Muscle of arm (tissue), 12 donors: Measurements from ENCODE around the gene CCRL2. TPM values are rescaled to one million over a fixed set of nuclear protein-coding genes. Genes with fewer than 3 reads are reported as not detected.
"Not testable (repeated sequence)": the region's sequence is repeated elsewhere in the genome, so short reads cannot be mapped to it uniquely, and the experiment has no call there.

ENCODE experiments used
- DNase-seq: peaks from one replicate; pipeline ENCODE4 v3.0.0-alpha.2; 2013
- polyA plus RNA-seq, 12 donors: library from polyadenylated mRNA; unstranded; fragments of 120-200 nt; gene quantifications; one replicate each; pipeline ENCODE4 v1.2.1, GENCODE V29; 2013; ENCODE audit not compliant: insufficient read length in 12 of 12

CCRL2 gene
- polyA plus RNA-seq, 12 donors, result 0.27 to 0.83 (median 0.53) TPM; not detected in 2

GRCh38 chr3:46402902-46403301 lies 4.2 kb upstream of the CCRL2 start:
- not testable (repeated sequence) for DNase-seq

GRCh38 chr3:46405301-46406019 lies 1.6 kb upstream of the CCRL2 start:
- no peak for DNase-seq

DNA sequence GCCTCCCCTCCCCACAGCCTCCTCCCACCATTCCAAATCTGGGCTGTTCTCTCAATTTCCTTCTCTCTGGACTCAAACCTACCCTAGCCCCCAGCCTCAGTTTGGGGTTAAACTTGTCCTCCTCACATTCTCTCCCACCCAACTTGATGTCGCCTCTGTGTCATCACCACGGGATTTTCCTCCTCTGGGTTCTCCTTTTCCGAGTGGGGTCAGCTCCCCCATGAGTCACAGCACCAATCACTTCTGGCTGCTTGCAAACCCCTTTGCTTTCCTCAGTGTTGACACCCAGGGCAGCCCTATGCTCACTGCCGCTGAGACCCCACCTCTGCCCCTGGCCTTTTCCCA lies 644 bp upstream of the CCRL2 start:
- no peak for DNase-seq

- DNase-seq, result no peak
Observed at GRCh38 chr3:46407970-46408369, 911 bp downstream of the CCRL2 start.

- no peak for DNase-seq
Observed at GRCh38 chr3:46408853-46409252, 1.8 kb downstream of the CCRL2 start.

GRCh38 chr3:46409739-46410489 lies 2.9 kb downstream of the CCRL2 start:
- no peak for DNase-seq

GRCh38 chr3:46410669-46411068 lies 3.6 kb downstream of the CCRL2 start:
- DNase-seq, result no peak

GRCh38 chr3:46411271-46411670 lies 4.2 kb downstream of the CCRL2 start:
- no peak for DNase-seq

DNA sequence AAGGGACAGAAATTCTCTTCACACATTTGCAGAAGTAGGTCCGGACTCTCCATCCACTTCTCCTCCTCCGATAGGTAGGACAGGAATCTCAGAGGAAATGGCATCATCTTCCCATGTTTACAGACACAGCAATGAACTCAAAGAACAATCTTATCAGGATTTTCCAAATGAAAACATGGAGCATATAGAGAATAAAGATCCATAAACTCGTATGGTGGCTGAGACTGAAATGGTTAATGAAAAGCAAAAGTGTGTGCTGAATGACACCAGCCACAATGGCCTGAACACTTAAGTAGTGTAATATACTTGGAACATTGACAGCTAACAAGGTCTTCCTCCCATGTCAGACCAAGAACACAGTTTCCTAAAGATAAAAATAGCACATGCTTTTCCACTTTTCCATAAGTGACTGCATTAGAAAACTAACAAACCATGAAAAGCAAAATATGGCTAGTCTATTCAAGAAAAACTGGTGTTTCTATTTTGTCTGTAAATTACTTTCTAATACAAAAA lies 5.8 kb downstream of the CCRL2 start:
- DNase-seq, result no peak

GRCh38 chr3:46413951-46414350 lies 6.9 kb downstream of the CCRL2 start:
- no peak for DNase-seq

DNA sequence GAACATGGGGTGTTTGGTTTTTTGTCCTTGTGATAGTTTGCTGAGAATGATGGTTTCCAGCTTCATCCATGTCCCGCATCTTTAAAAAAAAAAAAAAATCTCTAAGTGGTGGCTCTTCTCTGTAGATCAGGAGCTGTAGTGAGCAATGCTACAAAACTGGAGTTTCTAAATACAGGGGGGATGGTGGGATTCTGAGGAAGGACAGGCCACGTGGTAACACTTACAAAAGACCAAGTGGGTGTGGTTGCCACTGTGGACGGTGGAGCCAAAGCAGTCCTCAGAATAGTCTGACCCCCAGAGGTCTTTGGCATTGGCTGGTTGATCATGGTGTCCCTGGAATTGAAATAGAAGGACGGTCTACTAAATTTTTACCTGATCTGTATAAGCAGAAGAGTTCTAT lies 7.7 kb downstream of the CCRL2 start:
- no peak for DNase-seq

DNA sequence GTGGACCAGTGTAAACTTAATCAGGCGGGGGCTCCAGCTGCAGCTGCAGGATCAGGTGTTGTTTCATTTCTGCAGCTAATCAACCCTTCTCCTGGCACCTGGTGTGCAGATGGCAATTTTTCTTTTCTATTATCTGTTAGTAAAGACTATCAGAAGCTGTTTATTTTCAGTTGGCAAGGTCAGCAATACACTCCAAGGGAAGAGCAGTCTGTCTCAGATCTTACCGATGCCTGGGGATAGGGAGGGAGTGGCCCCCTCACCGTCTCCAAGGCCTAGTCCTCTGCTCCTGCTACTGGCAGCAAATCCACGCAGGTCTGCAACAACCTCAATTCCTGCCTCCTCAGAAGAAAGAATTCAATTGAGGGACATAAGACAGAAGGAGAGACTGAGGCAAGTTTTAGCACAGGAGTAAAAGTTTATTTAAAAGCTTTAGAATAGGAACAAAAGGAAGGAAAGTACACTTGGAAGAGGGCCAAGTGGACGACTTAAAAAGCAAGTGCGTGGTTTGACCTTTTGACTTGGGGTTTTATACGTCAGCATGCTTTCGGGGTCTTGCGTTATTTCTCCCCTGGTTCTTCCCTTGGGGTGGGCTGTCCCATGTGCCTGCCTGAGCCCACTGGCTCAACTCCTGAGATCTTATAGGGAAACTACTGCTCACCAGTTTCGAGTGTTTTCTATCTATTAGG lies 9.2 kb downstream of the CCRL2 start:
- no peak for DNase-seq

GRCh38 chr3:46416811-46417510 lies 9.9 kb downstream of the CCRL2 start:
- DNase-seq, result no peak

- no peak for DNase-seq
Observed at GRCh38 chr3:46417841-46418611, 11.0 kb downstream of the CCRL2 start.

DNA sequence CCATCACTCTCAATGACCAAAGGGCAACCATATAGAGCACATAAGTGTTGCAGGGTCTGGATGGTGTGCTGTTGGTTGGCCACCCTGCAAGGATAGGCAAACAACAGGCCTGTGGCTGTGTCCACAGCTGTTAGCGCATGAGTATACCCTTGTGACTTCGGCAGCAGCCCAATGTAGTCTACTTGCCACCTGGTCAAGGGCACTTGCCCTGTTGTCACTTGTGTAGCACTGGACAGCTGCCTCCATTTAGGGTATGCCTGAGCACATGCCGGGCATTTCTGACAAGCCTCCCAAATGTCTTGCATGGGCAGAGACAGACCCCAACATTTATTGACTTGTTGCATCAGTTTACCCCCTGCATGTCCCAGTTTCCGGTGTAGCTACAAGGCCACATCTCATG lies 12.8 kb downstream of the CCRL2 start:
- no peak for DNase-seq

DNA sequence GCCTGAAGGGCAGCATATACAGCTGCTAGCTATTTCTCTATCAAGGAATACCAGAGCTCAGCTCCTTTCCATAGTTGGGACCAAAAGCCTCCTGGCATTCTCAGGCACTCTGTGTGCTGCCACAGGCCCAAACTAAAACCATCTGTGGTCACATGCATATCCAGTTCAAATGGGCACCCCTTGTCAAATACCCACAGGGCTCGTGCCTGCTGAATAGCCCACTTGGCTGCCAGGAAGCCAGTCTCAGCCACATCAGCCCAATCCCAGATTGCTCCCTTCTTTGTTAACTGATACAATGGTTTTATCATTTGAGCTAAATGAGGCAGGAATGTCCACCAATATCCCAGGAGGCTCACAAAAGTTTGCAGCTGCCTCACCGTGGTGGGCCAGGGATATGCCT lies 13.9 kb downstream of the CCRL2 start:
- DNase-seq, result no peak

DNA sequence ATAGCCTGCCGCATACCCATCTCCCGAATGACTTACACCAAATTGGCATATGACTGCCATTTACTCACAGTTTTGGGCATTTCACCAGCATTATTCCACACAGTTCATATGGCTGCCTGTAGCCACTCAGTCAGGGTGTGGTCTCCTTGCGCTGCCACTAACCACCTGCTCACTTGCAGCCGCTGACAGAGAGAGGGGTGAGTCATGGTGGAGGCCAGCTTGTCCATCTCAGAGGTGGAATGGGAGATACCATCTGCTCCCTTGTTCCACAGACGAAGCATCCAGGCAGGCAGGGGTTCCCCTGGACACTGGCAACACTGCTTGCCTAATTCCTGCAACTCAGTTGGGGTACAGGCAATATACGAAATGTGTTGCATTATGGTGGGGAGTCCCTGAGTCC lies 15.6 kb downstream of the CCRL2 start:
- DNase-seq, result no peak

DNA sequence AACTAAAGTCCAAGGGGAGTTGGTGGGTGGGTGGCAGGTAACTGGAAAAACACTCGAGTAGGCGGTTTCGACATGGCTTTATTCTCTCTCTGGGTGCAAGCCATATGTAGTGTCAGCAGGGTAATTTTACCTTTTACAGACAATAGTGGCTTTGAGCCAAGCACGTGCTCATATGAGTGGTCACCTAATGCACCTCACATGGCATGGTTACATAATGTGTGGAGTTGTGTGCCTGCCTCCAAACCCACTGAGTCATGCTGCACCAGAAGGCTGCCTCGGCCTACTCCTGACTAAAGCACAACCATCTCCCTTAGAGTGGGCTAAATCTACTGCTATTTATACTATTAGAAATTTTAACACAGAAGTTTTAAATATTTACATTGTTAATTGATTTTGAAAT lies 16.5 kb downstream of the CCRL2 start:
- no peak for DNase-seq

DNA sequence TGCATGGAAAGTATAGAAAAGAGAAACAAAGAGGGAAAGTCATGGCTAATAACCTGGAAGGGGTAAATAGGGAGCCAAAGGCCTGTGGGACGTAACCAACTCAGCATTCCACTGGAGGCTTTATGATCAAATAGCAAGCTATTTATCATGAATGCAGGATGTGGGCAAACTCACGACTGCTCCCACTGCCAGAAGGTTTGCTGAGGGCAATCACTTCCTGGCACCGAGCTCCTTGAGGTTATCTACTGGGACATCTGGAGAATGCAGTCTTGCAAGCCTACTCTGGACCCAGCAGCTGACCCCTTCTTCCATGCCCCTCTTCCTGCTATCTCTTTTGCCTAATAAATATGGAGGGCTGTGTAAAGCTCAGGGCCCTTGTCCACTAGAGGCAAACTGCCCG lies 19.4 kb downstream of the CCRL2 start:
- DNase-seq, result not testable (repeated sequence)

GRCh38 chr3:46427404-46427803 lies 20.3 kb downstream of the CCRL2 start:
- DNase-seq, result not testable (repeated sequence)
